PFSK-1 (cell line): Measurements from ENCODE around the gene GLYATL2.

Experiments
- FOXP2 ChIP-seq: optimal IDR thresholded peaks from 2 replicates; pipeline ENCODE3; 2011; ENCODE audit warnings: borderline replicate concordance, control low read depth, inconsistent platforms; ENCODE audit not compliant: insufficient read depth; ENCODE audit errors: extremely low read length, extremely low read depth
- TAF1 ChIP-seq: IDR thresholded peaks from 2 replicates; pipeline ENCODE4 v1.6.1; 2012; ENCODE audit warnings: low read length, control low read depth, borderline replicate concordance; ENCODE audit not compliant: insufficient read depth

DNA sequence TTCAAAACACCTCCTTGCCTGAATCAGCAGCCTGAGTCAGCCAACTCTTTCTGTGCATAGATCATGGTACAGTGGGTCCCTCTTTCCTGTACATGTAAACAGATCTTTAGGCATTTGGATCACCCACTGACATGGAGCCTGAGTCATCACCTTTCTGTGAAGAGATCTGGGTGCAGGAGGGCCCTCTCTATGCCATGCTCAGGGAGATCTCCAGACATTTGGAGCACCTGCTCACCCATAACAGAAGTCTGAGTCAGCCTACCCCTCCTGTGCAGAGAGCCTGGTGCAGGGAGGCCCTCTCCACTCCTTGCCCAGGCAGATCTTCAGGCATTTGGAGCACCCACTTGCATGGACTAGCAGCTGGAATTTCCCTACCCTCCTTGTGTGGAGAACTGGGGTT, 56.6 kb downstream of the GLYATL2 start:
- no peak for TF ChIP-seq FOXP2
- no peak for TF ChIP-seq TAF1
